ENCODE data around the gene STX1B.

Gene STX1B

GRCh38 chr16:31006589-31006988, 3.8 kb downstream of the STX1B start:
- no peak overlapping the region for H3K4me3 ChIP-seq (replicated peaks; ENCODE audit: low read depth, low read length)
- TF ChIP-seq CTCF (IDR thresholded peaks at IDR 0.05; ENCODE audit: low read depth, low read length, missing control alignments) = no peak
- no peak for DNase-seq (ENCODE audit: extremely low read depth, low read depth)

- no peak for DNase-seq (ENCODE audit: extremely low read depth, low read depth)
- TF ChIP-seq CTCF (IDR thresholded peaks at IDR 0.05; ENCODE audit: low read depth, low read length, missing control alignments) = no peak
- no peak overlapping the region for H3K4me3 ChIP-seq (replicated peaks; ENCODE audit: low read depth, low read length)
Observed at GRCh38 chr16:31006086-31006385, 4.4 kb downstream of the STX1B start.

GRCh38 chr16:31005350-31006085, 4.9 kb downstream of the STX1B start:
- H3K4me3 ChIP-seq (replicated peaks; ENCODE audit: low read depth, low read length) = no peak overlapping the region
- no peak for TF ChIP-seq CTCF (IDR thresholded peaks at IDR 0.05; ENCODE audit: low read depth, low read length, missing control alignments)
- DNase-seq (ENCODE audit: extremely low read depth, low read depth) = no peak

GRCh38 chr16:31004658-31005057, 5.8 kb downstream of the STX1B start:
- no peak overlapping the region for H3K4me3 ChIP-seq (replicated peaks; ENCODE audit: low read depth, low read length)
- no peak for DNase-seq (ENCODE audit: extremely low read depth, low read depth)
- TF ChIP-seq CTCF (IDR thresholded peaks at IDR 0.05; ENCODE audit: low read depth, low read length, missing control alignments) = no peak

- H3K4me3 ChIP-seq (replicated peaks; ENCODE audit: low read depth, low read length) = no peak overlapping the region
- DNase-seq (ENCODE audit: extremely low read depth, low read depth) = no peak
- no peak for TF ChIP-seq CTCF (IDR thresholded peaks at IDR 0.05; ENCODE audit: low read depth, low read length, missing control alignments)
Observed at GRCh38 chr16:31003744-31004143, 6.7 kb downstream of the STX1B start.

GRCh38 chr16:31002862-31003341, 7.5 kb downstream of the STX1B start:
- TF ChIP-seq CTCF (IDR thresholded peaks at IDR 0.05; ENCODE audit: low read depth, low read length, missing control alignments) = no peak
- DNase-seq (ENCODE audit: extremely low read depth, low read depth) = no peak
- H3K4me3 ChIP-seq (replicated peaks; ENCODE audit: low read depth, low read length) = no peak overlapping the region

GRCh38 chr16:31002250-31002700, 8.2 kb downstream of the STX1B start:
- no peak overlapping the region for H3K4me3 ChIP-seq (replicated peaks; ENCODE audit: low read depth, low read length)

More at GRCh38 chr16:31002250-31002700, 8.2 kb downstream of the STX1B start:
- no peak for DNase-seq (ENCODE audit: extremely low read depth, low read depth)
- TF ChIP-seq CTCF (IDR thresholded peaks at IDR 0.05; ENCODE audit: low read depth, low read length, missing control alignments) = no peak

Data from HFF-Myc (cell line).